HepG2 (cell line): Measurements from ENCODE around the gene ZSWIM7. TPM values are rescaled to one million over a fixed set of nuclear protein-coding genes. Genes with fewer than 3 reads are reported as not detected.

Experiments used
- GATA4 ChIP-seq: sonication (generic); IDR thresholded peaks from 2 replicates; pipeline ENCODE4 v1.6.1; 2016; ENCODE audit warnings: antibody characterized with exemption, low read depth, borderline replicate concordance
- HOXA3 ChIP-seq: sonication (generic); formaldehyde crosslinking; IDR thresholded peaks from 2 replicates; pipeline ENCODE4 v1.5.0; 2020; ENCODE audit warnings: missing genetic modification reagents
- IKZF1 ChIP-seq: fragments of 450-650 bp; IDR thresholded peaks from 2 replicates; pipeline ENCODE4 v1.7.1; 2016
- PHF20 ChIP-seq: sonication (generic); formaldehyde crosslinking; IDR thresholded peaks from 2 replicates; pipeline ENCODE4 v1.5.0; 2020; ENCODE audit warnings: mild to moderate bottlenecking, missing genetic modification reagents
- RXRB ChIP-seq: IDR thresholded peaks from 2 replicates; pipeline ENCODE4 v1.6.1; 2016; ENCODE audit warnings: borderline replicate concordance, missing genetic modification reagents, missing compliant biosample characterization
- SAFB2 ChIP-seq: sonication (generic); formaldehyde crosslinking; IDR thresholded peaks from 2 replicates; pipeline ENCODE4 v1.5.1; 2020; ENCODE audit warnings: missing genetic modification reagents, low read depth, mild to moderate bottlenecking, borderline replicate concordance
- SNAPC2 ChIP-seq: sonication (generic); formaldehyde crosslinking; IDR thresholded peaks from 2 replicates; pipeline ENCODE4 v1.8.1; 2022; ENCODE audit warnings: mild to moderate bottlenecking, missing genetic modification reagents
- ZNF12 ChIP-seq: sonication (generic); formaldehyde crosslinking; IDR thresholded peaks from 2 replicates; pipeline ENCODE4 v1.5.0; 2020; ENCODE audit warnings: missing genetic modification reagents
- ZNF343 ChIP-seq: sonication (generic); formaldehyde crosslinking; IDR thresholded peaks from 2 replicates; pipeline ENCODE4 v1.4.0; 2020; ENCODE audit warnings: mild to moderate bottlenecking, missing genetic modification reagents
- polyA plus RNA-seq, 8 experiments: library from polyadenylated mRNA; depleted of rRNA in 3 of 8; stranded (reverse) in 7 of 8; unstranded in 1 of 8; fragments of >200 nt; fragmentation: Illumina TruSeq in 4 of 8; extraction: Trizol in 4 of 8; gene quantifications; 2 replicates each; pipeline versions ENCODE4 v1.2.1 to v1.2.3, GENCODE V29; 2011 to 2016; ENCODE audit warnings: low read depth in 4 of 8, missing spikeins in 1 of 8, mixed read lengths in 1 of 8; ENCODE audit not compliant: insufficient read depth in 1 of 8
- total RNA-seq, 5 experiments: library from RNA; depleted of rRNA; stranded (reverse); fragments of >200 nt; fragmentation: Illumina TruSeq; extraction: Trizol; gene quantifications; 2 replicates each; pipeline ENCODE4 v1.2.3, GENCODE V29; 2016; ENCODE audit warnings: low read depth in 1 of 5
- TF ChIP-seq, protein P1 (sequence below): sonication (generic); formaldehyde crosslinking; IDR thresholded peaks from 2 replicates; pipeline ENCODE4 v1.5.0; 2020; ENCODE audit warnings: missing genetic modification reagents
- TF ChIP-seq, protein P2 (sequence below): sonication (generic); formaldehyde crosslinking; IDR thresholded peaks from 2 replicates; pipeline ENCODE4 v1.8.1; 2023; ENCODE audit warnings: missing genetic modification reagents, mild to moderate bottlenecking, borderline replicate concordance
- TF ChIP-seq, protein P3 (sequence below): sonication (generic); formaldehyde crosslinking; conservative IDR thresholded peaks from 2 replicates; pipeline ENCODE4 v1.8.0; 2022; ENCODE audit warnings: missing genetic modification reagents
- TF ChIP-seq, protein P4 (sequence below): IDR thresholded peaks from 2 replicates; pipeline ENCODE4 v1.6.1; 2016; ENCODE audit warnings: missing biosample characterization, missing genetic modification reagents, low read depth
- TF ChIP-seq, protein P5 (sequence below), 2 experiments: sonication (generic) in 1 of 2; formaldehyde crosslinking in 1 of 2; IDR thresholded peaks; 2 replicates each; pipeline versions ENCODE4 v1.4.0 to v1.6.1; 2016 to 2020; ENCODE audit warnings: borderline replicate concordance in 1 of 2, low read depth in 1 of 2, mild to moderate bottlenecking in 1 of 2, missing genetic modification reagents in 1 of 2
- TF ChIP-seq, protein P6 (sequence below): sonication (generic); formaldehyde crosslinking; IDR thresholded peaks from 2 replicates; pipeline ENCODE4 v1.5.0; 2020; ENCODE audit warnings: mild to moderate bottlenecking, missing genetic modification reagents

Gene ZSWIM7
- total and polyA plus RNA-seq, 2 of the 13 experiments (the other 11 are each of a cell fraction or from before 2014, with no cell fraction given) = 13.1 to 28.1 TPM

DNA sequence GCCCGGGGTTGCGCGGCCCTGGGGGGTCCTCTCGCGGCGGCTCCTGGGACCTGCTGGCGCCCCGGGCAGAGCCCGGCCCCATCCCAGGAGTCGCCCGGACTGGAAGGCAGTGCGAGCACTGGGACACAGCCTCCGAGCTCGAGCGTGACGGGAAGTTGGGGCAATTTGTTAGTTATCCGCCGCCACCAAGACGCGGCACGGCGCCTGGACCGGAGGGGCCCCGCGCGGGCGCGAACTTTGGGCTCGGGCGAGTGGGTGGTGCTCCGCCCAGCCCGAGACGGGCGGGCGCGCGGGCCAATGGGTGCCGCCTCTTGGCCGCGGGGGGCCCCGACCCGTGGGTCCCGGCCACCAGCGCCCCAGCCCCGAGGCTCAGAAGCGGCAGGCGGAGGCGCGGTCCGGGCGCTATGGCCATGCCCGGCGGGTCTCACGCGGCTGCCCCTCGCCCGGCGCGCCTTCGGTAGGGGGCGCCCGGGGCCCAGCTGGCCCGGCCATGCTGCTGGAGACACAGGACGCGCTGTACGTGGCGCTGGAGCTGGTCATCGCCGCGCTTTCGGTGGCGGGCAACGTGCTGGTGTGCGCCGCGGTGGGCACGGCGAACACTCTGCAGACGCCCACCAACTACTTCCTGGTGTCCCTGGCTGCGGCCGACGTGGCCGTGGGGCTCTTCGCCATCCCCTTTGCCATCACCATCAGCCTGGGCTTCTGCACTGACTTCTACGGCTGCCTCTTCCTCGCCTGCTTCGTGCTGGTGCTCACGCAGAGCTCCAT, 54.6 kb downstream of the ZSWIM7 start, which contains the start of gene ADORA2B (continued):
- TF ChIP-seq PHF20 = no peak; the same call in 1 of the 2 replicates
- no peak for TF ChIP-seq SNAPC2 (CRISPR knock-in tag)
- TF ChIP-seq ZNF343 (CRISPR knock-in tag) = peak; percentile 73
- TF ChIP-seq, protein P1, sequence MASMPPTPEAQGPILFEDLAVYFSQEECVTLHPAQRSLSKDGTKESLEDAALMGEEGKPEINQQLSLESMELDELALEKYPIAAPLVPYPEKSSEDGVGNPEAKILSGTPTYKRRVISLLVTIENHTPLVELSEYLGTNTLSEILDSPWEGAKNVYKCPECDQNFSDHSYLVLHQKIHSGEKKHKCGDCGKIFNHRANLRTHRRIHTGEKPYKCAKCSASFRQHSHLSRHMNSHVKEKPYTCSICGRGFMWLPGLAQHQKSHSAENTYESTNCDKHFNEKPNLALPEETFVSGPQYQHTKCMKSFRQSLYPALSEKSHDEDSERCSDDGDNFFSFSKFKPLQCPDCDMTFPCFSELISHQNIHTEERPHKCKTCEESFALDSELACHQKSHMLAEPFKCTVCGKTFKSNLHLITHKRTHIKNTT (CRISPR knock-in tag) = no peak
- TF ChIP-seq, protein P2, sequence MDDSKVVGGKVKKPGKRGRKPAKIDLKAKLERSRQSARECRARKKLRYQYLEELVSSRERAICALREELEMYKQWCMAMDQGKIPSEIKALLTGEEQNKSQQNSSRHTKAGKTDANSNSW = no peak; the same call in 1 of the 2 replicates
- peak; percentile 95 for TF ChIP-seq SAFB2
- peak; percentile 86 for TF ChIP-seq HOXA3 (CRISPR knock-in tag)
- 0 out of 2 replicates have a peak, but pooled peaks have one; percentile 41 for TF ChIP-seq GATA4
- TF ChIP-seq, protein P3, sequence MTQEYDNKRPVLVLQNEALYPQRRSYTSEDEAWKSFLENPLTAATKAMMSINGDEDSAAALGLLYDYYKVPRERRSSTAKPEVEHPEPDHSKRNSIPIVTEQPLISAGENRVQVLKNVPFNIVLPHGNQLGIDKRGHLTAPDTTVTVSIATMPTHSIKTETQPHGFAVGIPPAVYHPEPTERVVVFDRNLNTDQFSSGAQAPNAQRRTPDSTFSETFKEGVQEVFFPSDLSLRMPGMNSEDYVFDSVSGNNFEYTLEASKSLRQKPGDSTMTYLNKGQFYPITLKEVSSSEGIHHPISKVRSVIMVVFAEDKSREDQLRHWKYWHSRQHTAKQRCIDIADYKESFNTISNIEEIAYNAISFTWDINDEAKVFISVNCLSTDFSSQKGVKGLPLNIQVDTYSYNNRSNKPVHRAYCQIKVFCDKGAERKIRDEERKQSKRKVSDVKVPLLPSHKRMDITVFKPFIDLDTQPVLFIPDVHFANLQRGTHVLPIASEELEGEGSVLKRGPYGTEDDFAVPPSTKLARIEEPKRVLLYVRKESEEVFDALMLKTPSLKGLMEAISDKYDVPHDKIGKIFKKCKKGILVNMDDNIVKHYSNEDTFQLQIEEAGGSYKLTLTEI = no peak
- 0 out of 2 replicates have a peak, but pooled peaks have one; percentile 42 for TF ChIP-seq ZNF12 (CRISPR knock-in tag)
- TF ChIP-seq RXRB (CRISPR knock-in tag) = peak; percentile 41; the same call in 1 of the 2 replicates
- no peak for TF ChIP-seq IKZF1
- TF ChIP-seq, protein P4, sequence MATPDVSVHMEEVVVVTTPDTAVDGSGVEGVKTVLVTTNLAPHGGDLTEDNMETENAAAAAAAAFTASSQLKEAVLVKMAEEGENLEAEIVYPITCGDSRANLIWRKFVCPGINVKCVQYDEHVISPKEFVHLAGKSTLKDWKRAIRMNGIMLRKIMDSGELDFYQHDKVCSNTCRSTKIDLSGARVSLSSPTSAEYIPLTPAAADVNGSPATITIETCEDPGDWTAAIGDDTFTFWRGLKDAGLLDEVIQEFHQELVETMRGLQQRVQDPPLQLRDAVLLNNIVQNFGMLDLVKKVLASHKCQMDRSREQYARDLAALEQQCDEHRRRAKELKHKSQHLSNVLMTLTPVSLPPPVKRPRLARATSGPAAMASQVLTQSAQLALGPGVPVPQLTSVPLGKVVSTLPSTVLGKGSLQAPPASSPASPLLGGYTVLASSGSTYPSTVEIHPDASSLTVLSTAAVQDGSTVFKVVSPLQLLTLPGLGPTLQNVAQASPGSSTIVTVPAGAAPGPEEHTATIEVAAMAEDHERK (CRISPR knock-in tag) = peak; percentile 45; the same call in 1 of the 2 replicates
- TF ChIP-seq, protein P5, sequence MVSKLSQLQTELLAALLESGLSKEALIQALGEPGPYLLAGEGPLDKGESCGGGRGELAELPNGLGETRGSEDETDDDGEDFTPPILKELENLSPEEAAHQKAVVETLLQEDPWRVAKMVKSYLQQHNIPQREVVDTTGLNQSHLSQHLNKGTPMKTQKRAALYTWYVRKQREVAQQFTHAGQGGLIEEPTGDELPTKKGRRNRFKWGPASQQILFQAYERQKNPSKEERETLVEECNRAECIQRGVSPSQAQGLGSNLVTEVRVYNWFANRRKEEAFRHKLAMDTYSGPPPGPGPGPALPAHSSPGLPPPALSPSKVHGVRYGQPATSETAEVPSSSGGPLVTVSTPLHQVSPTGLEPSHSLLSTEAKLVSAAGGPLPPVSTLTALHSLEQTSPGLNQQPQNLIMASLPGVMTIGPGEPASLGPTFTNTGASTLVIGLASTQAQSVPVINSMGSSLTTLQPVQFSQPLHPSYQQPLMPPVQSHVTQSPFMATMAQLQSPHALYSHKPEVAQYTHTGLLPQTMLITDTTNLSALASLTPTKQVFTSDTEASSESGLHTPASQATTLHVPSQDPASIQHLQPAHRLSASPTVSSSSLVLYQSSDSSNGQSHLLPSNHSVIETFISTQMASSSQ (IDR thresholded peaks at IDR 0.05; ENCODE audit: low read depth) = no peak
- TF ChIP-seq, protein P5 (CRISPR knock-in tag; IDR thresholded peaks at IDR 0.05; ENCODE audit: borderline replicate concordance) = peak; percentile 39; the same call in 1 of the 2 replicates
- TF ChIP-seq, protein P6, sequence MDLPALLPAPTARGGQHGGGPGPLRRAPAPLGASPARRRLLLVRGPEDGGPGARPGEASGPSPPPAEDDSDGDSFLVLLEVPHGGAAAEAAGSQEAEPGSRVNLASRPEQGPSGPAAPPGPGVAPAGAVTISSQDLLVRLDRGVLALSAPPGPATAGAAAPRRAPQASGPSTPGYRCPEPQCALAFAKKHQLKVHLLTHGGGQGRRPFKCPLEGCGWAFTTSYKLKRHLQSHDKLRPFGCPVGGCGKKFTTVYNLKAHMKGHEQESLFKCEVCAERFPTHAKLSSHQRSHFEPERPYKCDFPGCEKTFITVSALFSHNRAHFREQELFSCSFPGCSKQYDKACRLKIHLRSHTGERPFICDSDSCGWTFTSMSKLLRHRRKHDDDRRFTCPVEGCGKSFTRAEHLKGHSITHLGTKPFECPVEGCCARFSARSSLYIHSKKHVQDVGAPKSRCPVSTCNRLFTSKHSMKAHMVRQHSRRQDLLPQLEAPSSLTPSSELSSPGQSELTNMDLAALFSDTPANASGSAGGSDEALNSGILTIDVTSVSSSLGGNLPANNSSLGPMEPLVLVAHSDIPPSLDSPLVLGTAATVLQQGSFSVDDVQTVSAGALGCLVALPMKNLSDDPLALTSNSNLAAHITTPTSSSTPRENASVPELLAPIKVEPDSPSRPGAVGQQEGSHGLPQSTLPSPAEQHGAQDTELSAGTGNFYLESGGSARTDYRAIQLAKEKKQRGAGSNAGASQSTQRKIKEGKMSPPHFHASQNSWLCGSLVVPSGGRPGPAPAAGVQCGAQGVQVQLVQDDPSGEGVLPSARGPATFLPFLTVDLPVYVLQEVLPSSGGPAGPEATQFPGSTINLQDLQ = peak; percentile 87; the same call in 1 of the 2 replicates
